GM18519 (cell line): ENCODE results near the gene COL11A2.

Experiments
- ATAC-seq: cut with Tn5 transposase; IDR thresholded peaks from one replicate; pipeline ENCODE4 v1.9.1; 2021; ENCODE audit warnings: mild to moderate bottlenecking, moderate library complexity; ENCODE audit not compliant: unreplicated experiment, low FRiP score

The COL11A2 gene

DNA sequence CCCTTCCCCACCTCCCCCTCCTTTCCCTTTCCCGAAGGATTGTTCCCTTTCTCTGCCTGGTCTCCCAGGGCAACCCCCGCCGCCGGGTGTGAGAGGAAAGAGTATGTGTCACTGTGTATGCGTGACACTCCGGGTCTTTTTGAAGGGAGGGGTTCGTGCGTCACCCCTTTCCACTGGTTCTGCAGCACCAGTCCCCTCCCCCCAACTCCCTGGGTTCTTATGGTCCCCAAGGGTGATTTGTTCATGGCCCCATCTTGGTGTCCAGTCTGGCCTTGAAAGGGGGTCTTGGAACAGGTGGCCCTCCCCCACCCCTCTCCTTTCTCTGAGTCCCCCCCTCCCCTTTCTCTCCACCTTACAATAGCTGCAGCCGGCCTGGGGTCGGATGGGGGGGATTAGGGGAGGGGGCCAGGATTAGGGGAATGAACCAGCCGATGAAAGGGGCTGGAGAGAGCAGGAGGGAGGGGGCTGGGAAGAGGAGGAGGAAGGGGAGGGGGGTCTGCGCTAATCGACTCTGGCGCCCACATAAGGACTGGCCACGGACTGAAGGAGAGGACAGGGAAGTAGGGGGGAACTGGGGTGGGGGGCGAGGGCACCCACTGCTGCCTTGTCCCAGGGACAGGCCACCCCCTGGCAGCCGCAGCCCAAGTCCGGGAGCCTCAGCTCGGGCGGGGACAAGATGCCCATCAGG lies 14.7 kb upstream of the COL11A2 start:
- ATAC-seq, result no peak

DNA sequence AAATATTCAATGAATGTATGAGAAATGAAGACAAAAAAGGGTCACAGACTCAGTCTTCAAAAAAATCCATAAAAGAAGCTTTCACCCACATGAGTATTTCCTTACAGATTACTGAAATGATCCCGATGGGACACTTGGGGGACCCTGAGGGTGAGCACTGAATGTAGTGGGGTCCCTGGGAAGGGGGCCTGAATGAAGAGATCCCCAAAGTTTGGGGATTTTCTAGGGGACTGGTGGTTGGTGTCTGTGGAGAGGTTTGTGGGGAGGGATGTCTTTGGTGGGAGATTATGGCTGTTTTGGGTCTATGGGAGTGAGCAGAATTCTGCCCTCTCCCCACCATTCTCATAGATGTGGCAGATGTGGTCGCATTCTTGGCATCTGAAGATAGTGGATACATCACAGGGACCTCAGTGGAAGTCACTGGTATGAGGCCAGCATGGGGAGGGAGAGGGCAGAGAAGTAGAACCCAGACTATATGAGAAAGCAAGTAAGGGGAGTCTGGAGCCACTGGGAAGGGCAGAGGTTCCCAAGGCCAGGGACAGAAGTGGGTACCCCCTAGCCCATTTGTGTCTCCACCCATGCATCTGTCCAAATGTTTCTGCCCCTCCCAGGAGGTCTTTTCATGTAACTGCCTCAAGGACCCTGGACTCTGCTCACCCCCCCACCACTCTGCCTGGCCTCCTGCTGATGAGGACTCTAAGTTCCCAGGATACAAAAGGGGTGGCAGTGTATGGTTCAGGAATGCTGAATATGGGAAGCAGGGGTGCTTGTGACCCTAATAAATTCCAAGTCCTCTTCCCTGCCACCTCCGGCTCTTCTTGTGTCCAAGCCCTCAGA lies 14.0 kb upstream of the COL11A2 start:
- no peak for ATAC-seq

DNA sequence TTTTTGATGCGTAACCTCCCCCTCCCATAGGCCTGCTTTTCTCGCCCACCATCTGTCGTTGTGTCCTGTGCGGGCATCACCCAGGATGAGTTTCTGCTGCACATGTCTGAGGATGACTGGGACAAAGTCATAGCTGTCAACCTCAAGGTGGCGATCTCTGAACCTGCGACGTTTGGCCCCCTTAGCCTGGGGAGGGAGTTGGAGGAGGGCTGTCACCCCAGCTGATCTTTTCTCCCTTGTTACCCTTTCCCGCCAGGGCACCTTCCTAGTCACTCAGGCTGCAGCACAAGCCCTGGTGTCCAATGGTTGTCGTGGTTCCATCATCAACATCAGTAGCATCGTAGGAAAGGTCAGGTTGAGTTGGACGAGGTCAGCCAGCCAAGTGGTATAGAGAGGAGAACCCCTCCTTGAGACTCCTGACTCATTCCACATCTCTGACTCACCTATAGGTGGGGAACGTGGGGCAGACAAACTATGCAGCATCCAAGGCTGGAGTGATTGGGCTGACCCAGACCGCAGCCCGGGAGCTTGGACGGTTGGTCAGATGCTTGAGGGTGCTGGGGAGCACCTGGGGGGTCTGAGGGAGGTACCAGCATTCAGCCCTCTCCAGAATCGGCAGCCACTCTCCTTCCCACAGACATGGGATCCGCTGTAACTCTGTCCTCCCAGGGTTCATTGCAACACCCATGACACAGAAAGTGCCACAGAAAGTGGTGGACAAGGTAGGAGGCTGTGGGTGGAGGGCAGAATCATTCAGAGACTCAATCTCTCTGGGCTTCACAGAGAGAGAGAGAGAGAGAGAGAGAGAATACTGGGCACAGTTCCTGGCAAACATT lies 13.1 kb upstream of the COL11A2 start:
- no peak for ATAC-seq

DNA sequence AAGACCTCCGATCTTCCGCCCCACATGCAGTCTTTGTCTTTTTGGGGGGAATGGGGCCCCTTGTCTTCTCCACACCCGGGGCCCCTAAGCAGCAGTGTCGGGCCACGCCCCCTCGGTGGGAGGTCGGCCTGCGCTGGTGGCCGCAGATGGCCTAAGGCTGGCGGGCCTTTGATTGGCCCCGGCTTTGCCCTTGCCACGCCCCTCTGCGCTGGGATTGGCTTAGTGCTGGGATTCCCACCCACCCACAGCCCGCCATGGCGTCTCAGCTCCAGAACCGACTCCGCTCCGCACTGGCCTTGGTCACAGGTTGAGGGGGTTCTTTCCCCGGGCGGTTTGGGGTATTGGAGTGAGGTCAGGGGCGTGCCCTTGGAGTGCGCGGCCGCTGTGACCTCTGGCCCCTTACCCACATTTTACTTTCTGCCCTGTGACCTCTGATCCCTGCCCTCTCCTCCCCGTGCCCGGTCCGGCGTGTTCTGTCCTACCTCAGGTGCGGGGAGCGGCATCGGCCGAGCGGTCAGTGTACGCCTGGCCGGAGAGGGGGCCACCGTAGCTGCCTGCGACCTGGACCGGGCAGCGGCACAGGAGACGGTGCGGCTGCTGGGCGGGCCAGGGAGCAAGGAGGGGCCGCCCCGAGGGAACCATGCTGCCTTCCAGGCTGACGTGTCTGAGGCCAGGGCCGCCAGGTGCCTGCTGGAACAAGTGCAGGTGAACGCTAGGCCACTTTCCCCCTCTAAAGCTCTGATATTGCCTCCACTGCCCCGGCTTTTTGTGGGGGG lies 12.3 kb upstream of the COL11A2 start, which contains the start of gene HSD17B8:
TSS of gene HSD17B8 (plus strand) at position 241 of the 776 bp plus-strand sequence. CDS start at position 255, 14 bp downstream.
- no peak for ATAC-seq

DNA sequence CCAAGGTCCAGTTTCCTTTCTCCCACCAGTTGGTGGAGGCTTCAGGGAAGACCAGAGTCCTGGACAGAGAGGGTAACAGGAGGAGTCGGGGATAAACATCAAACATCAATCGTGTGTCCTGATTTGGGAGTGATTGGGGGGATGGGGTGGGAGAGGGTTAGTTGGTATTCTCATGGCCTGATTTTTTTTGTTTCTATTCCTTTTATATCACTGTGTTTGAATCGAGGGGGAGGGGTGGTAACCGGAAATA lies 11.8 kb upstream of the COL11A2 start:
- no peak for ATAC-seq

DNA sequence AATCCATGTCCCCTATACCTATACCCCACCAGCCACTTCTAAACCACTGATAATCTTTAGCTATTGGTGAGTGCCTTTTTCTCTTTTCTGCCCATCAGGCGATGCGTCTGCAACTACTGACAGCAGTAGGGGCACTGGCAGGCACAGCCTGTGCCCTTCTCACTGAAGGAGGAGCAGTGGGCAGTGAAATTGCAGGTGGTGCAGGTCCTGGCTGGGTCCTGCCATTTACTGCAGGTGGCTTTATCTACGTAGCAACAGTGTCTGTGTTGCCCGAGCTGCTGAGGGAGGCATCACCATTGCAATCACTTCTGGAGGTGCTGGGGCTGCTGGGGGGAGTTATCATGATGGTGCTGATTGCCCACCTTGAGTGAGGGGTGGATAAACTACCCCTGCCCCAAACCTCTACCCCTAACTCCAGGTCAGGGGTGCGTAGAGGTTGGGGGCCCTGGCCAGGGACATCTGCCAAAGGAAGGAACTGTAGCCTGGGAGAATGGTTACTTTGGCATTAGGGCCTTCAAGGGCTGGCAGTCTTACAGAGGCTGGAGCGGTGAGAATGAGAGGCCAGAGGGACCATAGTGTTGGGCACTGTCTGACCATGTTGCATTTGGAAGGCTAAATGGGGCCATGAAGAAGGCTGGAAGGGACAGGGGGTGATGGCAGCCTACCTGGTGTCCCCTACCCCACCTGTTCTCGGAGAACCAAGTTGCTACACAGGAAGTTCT lies 11.3 kb upstream of the COL11A2 start:
- no peak for ATAC-seq

DNA sequence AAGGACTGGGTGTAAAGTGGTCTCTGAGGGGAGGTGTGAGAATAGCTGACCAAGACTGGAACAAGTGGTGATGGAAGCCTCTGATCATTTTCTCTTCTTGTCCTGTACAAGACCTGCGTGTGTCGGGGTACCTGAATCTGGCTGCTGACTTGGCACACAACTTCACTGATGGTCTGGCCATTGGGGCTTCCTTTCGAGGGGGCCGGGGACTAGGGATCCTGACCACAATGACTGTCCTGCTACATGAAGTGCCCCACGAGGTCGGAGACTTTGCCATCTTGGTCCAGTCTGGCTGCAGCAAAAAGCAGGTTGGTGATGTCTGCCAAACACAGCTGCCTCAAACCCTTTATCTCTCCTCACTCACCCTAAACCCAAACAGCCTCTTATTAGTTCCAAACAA lies 10.5 kb upstream of the COL11A2 start:
- no peak for ATAC-seq

DNA sequence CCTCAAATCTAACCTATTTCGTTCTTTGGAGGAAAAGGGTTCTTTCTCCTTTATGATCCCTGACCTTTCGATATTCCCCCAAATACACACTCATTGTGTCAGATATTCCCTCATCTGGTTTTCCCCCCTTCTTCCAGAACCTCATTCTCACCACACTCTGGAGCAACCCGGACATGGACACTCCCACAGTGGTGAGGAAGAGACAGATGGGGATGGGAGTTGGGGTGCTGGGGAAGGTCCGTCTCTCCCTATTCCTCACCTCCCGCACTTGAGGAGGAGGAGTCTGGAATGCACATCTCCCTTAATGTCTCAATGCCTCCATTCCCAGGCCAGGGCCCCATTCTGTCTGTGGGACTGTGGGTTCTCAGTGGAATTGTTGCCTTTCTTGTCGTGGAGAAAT lies 9.7 kb upstream of the COL11A2 start:
- ATAC-seq, result no peak

DNA sequence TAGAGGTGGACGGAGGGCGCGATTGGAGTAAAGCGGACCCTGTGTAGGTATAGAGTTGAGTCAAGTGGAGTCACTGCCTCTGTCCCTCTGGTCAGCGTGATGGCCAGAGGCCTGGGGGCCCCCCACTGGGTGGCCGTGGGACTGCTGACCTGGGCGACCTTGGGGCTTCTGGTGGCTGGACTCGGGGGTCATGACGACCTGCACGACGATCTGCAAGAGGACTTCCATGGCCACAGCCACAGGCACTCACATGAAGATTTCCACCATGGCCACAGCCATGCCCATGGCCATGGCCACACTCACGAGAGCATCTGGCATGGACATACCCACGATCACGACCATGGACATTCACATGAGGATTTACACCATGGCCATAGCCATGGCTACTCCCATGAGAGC lies 8.9 kb upstream of the COL11A2 start:
- ATAC-seq, result no peak

DNA sequence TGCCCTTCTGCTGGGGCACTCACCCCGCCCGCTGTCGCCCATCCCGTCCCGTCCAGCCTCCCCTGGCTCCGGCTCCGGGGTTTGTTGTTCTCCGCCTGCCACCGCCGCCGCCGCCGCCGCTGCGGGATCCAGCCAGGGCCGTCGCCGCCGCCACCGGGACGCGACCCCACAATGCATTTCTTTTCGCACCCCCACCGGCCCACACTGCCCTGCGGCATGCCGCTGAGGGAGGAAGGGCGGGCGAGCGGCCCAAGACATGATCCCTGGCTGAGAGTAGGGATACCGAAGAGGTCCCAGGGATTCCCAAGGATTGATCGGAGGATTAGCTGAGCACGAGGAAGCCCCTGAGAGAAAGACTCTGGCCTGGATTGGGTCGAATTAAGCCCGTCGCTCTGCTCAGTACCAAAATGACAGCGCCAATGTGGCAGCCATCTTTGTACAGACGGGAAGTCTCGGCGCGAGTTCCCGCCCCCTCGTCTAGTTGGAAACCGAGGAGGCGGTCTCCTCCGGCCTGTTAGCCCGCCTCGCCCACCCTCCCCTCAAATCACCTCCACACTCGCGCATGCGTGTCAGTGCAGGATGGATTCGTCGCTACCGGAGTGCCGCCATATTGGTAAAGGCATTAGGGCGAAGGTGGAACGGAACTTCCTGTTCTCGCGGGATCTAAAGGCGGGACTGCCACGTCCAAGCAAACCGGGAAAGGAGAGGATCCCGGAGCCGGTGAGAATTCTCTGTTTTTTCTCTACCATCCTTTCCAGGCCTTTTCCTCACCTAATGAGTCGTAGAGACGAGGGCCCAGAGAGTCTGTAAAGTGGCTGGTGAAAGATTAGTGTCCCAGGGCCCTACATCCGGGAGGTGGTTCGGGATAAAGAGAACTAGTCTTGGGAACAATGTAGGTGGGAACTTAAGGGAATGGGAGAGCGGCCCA lies 8.2 kb upstream of the COL11A2 start, which contains the start of the genes RXRB and SLC39A7:
TSS of gene RXRB (minus strand) at position 447 of the 928 bp plus-strand sequence. CDS start at position 258, 189 bp downstream.
TSS of gene SLC39A7 (plus strand) at position 649 of the 928 bp plus-strand sequence. CDS start 379 bp downstream, outside the sequence.
- no peak for ATAC-seq

DNA sequence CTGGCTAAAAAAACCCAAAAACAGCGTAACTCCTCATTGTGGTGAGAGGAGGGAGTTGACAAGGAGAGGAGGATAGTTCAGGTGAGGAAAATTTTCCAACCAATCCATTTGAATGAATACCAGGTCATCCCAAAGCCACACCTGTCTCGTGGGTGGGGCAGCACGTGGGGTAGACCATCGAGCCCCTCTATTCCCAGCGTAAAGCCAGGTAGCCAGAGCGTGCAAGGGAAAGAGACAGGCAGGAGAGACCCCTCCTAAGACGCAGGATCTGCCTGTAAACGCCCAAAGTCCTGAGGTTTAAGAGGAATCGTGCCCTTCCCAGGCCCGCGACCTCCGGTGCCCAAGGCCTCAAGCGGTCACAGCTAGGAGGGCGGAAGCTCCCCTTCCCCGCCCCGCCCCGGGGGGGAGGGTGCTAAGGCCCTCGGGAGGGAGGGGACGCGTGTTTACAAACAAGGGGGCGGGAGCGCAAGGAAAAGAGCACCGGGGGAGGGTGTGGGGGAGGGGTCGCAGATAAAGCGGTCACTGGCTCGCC lies 7.5 kb upstream of the COL11A2 start:
- ATAC-seq, result no peak

DNA sequence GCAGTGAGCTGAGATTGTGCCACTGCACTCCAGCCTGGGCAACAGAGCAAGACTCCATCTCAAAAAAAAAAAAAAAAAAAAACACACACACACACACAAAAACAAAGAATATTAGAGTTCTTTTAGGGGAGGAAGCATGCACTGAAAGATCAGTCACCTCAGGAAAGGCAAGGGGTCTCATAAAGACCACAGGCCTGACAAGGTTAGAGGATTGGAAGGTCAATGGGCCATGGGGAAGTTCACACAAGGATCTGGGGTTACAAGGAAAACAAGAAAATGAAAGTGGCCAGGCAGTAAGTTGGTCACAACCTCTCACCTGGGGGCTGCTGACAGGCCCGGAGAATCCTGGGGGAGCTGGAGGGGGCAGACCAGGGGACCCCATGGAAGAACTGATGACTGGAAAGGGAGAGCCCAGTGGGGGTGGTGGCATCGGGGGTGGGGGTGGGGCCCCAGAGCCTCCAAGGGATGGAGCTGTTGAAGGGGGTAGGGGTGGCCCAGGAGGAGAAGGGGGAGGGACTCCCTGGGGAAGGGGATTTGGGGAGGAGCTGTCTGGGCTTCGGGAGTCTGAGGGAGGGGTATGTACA lies 6.7 kb upstream of the COL11A2 start:
- no peak for ATAC-seq

DNA sequence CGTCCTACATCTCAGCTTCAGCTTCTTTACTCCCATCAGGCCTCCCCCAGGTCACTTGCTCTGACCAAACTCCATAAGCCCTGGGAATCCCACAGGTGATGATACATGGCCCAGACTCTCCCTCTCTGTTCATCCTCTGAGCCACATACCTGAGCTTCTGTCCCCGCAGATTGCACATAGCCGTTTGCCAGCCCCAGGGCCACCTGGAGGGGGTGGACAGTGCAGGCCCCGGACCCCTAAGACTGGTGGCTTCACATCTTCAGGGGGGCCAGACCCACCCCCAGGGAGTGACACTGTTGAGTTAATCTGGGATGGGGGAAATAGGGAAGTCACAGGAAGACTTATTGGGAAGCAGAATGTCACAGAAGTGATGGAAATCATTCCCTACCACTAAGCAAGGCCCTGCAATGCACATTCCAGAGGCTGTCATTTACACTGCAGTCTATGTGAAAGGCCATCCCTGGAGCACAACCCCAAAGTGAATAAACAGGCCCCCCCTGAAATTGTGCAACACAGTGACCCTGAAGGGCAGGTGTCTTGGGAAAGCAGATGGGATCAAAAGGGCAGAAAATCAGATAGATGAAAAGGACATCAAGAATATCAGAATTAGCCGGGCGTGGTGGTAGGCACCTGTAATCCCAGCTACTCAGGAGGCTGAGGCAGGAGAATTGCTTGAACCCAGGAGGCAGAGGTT lies 6.0 kb upstream of the COL11A2 start:
- ATAC-seq, result no peak

DNA sequence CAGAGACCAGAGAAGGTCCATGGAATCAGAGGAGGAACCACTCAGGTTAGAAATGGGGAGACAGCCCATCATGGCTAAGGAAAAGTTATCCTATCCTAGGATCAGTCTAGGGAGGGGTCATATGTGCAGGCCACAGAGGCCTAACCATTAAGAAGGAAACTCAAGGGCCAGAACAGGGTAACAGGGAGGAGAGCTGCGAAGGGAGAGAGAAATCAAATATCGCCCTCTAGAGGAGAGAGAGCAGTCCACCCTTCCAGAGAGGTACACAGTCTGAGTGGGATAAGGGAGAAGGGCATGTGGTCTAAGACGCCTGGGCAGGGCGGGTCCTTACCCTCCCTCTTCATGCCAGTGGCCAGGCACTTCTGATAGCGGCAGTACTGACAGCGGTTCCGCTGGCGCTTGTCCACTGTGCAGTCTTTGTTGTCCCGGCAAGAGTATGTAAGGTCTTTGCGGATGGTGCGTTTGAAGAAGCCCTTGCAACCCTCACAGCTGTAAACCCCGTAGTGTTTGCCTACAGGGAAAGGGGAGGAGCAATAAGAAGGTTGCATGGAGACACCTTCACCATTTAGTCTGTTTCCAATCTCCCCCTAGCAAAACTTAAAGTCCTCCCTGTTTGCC lies 5.3 kb upstream of the COL11A2 start:
- no peak for ATAC-seq

DNA sequence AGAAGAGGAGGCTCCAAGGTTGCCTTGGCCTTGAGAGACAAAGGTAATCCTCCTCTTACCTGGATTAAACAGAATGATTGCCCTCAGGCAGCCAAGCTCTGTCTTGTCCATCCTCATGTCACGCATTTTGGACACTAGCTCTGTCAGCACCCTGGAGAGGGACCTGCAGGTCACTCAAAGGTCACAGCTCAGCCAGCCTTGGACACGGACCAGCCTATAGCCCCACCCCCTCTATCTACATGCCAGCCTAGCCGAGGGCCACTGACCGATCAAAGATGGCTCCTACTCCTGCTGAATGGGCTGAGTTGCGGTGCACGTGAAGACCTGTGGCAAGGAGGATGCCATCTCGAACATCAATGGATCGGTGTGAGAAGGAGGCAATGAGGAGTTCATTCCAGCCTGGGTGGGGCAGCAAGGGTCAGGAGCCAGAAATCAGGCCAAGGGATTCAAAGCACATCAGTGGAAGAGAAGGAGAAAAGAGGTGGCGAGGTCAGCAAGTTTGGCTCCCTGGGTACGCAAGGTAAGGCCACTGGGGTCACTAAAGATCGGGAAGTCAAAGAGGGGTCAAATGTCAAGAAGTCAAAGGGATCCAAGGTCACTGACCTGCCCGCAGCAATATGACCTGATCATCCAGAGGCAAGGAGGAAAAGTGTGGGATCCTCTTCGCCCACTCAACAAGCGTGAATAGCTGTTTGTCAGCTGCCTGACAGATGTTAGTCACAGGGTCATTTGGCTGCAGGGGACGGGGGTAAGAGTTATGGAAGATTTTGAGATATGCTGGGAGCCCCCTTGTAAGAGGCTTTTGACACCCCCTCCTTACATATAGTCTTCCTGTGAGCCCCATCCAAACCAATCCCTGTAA lies 3.3 kb upstream of the COL11A2 start:
- no peak for ATAC-seq

DNA sequence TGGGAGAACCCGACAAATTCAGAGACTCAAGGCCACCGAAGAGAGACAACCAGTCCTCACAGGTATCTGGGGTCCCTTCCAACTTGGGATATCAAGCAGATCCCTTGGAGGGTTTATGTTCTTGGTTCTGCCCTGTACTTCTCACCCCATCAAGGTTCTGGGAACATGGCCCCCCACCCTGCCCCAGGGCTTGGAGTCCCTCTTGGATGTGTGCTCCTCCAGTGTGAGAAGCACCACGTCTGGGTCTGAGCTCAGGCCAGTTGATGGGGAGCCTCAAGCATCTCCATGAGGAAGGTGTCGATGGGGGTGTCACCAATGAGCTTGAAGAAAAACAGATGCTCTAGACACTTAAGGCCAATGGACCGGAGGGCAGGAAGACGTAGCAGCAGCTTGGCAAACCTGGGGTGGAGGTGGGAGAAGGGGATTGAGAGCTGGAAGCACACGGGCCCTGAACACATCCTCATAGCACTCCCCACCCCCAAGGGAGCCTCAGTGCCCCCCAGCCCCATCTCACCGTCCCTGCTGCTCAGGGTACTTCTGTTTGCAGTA lies 2.2 kb upstream of the COL11A2 start:
- ATAC-seq, result no peak
